ENCODE results near the gene DLX1. TPM values are rescaled to one million over a fixed set of nuclear protein-coding genes. Genes with fewer than 3 reads are reported as not detected.
A peak's percentile ranks its signal among the peaks of the same experiment; 100 is the strongest.

The DLX1 gene
- total and polyA plus RNA-seq, 9 of the 15 experiments (the other 6 are each of a cell fraction or from before 2014, with no cell fraction given) = 1.9 to 26.2 (median 9.6) TPM

DNA sequence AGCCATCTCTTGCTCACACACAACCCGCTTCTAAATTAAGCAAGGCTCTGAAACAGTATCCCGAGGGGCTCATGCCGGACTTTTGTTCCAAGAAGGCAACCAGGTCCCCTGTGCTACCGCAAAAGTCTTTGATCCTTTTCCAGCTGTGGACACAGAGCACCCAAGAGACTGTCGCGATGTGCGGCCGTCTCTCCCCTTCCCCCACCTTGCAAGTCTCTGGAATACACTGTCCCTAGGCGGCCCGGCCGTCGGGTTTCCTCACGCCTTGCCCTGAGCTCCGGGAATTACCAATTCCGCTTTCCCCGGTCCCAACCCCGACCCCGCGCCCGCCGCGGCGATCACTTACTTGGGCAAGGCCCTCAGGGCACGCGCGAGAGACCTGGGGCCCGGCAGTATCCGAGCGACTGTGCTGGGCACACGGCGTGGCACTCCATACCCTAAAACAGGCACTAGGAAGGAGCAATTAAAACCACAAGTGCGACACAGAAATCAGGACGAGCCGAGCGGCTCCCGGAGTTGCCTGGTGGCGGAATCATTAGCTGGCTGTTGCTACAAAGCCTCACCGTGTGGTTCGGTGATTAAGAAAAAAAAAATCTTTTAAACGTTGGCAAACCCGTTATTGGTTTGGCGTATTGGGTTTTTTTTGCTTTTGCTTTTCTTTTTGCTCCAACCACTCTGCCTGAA, 2.2 kb upstream of the DLX1 start:
- in situ Hi-C loops (cut with MboI) (no loop called here), intact Hi-C loops (cut with micrococcal nuclease) (no loop called here)
- POLR2A ChIA-PET = interaction anchor here (0.6 to 1.4 kb wide), 2 partner anchors 17 to 22 kb away, joined by 3 read pairs; no protein-coding TSS in a partner anchor
- no peak overlapping the region for H3K4me2 ChIP-seq (ENCODE audit: insufficient read depth, low read length)
- FAIRE-seq = no peak
- WGBS (ENCODE audit: insufficient coverage, low coverage, missing lambda C conversion rate) = 97% methylated on average over 31 of the region's 42 CpGs
- no peaks in the 10 kb centered on the region for H3K9me1 ChIP-seq (ENCODE audit: control insufficient read depth, insufficient read depth, low read length)
- no peak overlapping the region for H3K27ac ChIP-seq (ENCODE audit: extremely low read depth, low read depth, low read length)
- no TSS peak for BruUV-seq (replicated peaks)
- no peak overlapping the region for H3K9ac ChIP-seq (ENCODE audit: insufficient read depth in 1 of 2, low read depth in 2 of 2, low read length in 2 of 2)
- H3K9me3 ChIP-seq (replicated peaks; ENCODE audit: control insufficient read depth, insufficient read depth, low read depth, low read length) = 0 out of 2 replicates have a peak, but pooled peaks cover 3% of the 10 kb centered on the region
- peaks cover 8% of the 10 kb centered on the region; the same call in 2 of the 3 replicates for H3K79me2 ChIP-seq (ENCODE audit: control insufficient read depth, insufficient read depth, low read length)
- no peak overlapping the region for H2AFZ ChIP-seq (ENCODE audit: low read depth, low read length)
- TF ChIP-seq SMARCA5 (IDR thresholded peaks at IDR 0.05) (no peak), GTF2F1 (IDR thresholded peaks at IDR 0.05; ENCODE audit: low read depth, low read length) (no peak), RFX1 (IDR thresholded peaks at IDR 0.05) (no peak), POLR2G (IDR thresholded peaks at IDR 0.05; ENCODE audit: low read depth, low read length) (peak; percentile 43; the same call in 1 of the 2 replicates)
- TF ChIP-seq, protein P1, sequence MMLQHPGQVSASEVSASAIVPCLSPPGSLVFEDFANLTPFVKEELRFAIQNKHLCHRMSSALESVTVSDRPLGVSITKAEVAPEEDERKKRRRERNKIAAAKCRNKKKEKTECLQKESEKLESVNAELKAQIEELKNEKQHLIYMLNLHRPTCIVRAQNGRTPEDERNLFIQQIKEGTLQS (IDR thresholded peaks at IDR 0.05) = no peak
- TF ChIP-seq, protein P1 (CRISPR knock-in tag; conservative IDR thresholded peaks at IDR 0.05) = no peak
- TF ChIP-seq, protein P2, sequence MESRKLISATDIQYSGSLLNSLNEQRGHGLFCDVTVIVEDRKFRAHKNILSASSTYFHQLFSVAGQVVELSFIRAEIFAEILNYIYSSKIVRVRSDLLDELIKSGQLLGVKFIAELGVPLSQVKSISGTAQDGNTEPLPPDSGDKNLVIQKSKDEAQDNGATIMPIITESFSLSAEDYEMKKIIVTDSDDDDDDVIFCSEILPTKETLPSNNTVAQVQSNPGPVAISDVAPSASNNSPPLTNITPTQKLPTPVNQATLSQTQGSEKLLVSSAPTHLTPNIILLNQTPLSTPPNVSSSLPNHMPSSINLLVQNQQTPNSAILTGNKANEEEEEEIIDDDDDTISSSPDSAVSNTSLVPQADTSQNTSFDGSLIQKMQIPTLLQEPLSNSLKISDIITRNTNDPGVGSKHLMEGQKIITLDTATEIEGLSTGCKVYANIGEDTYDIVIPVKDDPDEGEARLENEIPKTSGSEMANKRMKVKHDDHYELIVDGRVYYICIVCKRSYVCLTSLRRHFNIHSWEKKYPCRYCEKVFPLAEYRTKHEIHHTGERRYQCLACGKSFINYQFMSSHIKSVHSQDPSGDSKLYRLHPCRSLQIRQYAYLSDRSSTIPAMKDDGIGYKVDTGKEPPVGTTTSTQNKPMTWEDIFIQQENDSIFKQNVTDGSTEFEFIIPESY (CRISPR knock-in tag; IDR thresholded peaks at IDR 0.05) = peak; percentile 87
- TF ChIP-seq, protein P3, sequence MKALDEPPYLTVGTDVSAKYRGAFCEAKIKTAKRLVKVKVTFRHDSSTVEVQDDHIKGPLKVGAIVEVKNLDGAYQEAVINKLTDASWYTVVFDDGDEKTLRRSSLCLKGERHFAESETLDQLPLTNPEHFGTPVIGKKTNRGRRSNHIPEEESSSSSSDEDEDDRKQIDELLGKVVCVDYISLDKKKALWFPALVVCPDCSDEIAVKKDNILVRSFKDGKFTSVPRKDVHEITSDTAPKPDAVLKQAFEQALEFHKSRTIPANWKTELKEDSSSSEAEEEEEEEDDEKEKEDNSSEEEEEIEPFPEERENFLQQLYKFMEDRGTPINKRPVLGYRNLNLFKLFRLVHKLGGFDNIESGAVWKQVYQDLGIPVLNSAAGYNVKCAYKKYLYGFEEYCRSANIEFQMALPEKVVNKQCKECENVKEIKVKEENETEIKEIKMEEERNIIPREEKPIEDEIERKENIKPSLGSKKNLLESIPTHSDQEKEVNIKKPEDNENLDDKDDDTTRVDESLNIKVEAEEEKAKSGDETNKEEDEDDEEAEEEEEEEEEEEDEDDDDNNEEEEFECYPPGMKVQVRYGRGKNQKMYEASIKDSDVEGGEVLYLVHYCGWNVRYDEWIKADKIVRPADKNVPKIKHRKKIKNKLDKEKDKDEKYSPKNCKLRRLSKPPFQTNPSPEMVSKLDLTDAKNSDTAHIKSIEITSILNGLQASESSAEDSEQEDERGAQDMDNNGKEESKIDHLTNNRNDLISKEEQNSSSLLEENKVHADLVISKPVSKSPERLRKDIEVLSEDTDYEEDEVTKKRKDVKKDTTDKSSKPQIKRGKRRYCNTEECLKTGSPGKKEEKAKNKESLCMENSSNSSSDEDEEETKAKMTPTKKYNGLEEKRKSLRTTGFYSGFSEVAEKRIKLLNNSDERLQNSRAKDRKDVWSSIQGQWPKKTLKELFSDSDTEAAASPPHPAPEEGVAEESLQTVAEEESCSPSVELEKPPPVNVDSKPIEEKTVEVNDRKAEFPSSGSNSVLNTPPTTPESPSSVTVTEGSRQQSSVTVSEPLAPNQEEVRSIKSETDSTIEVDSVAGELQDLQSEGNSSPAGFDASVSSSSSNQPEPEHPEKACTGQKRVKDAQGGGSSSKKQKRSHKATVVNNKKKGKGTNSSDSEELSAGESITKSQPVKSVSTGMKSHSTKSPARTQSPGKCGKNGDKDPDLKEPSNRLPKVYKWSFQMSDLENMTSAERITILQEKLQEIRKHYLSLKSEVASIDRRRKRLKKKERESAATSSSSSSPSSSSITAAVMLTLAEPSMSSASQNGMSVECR (CRISPR knock-in tag; IDR thresholded peaks at IDR 0.05) = 0 out of 2 replicates have a peak, but pooled peaks have one; percentile 13
- ATAC-seq = no peak
- H3K4me3 ChIP-seq = no peak overlapping the region
- H3K27me3 ChIP-seq (ENCODE audit: control insufficient read depth in 2 of 2, insufficient read depth in 2 of 2, low read length in 2 of 2) = no peaks in the 10 kb centered on the region
- H4K20me1 ChIP-seq (replicated peaks; ENCODE audit: control insufficient read depth, insufficient read depth, low read length) = no peaks in the 10 kb centered on the region
- CTCF ChIA-PET (ENCODE audit: low intra/inter-chr PET ratio) = no interaction called here
- peaks cover 7 to 43% of the 10 kb centered on the region in 2 experiments; a peak in 4 of 5 replicates for H3K4me1 ChIP-seq (replicated peaks in 1 of 2; ENCODE audit: control insufficient read depth in 2 of 2, insufficient read depth in 2 of 2, low read length in 2 of 2)
- peaks cover 14% of the 10 kb centered on the region; the same call in 1 of the 3 replicates for H3K36me3 ChIP-seq (ENCODE audit: control insufficient read depth, insufficient read depth, low read length)
- DNase-seq (ENCODE audit: extremely low read depth in 1 of 4, low spot score in 3 of 4) = no peak

All from K562 (cell line).